ENCODE results near the gene ZNF865.

- TF ChIP-seq EZH2 (IDR thresholded peaks at IDR 0.05; ENCODE audit: low read length) (no peak), CTCF (optimal IDR thresholded peaks at IDR 0.05 in 1 of 3, IDR thresholded peaks at IDR 0.05 in 1 of 3, conservative IDR thresholded peaks at IDR 0.05 in 1 of 3; ENCODE audit: extremely low read depth in 1 of 3, insufficient read depth in 2 of 3, low read length in 3 of 3) (no peak)
These were observed 38.6 kb upstream of the ZNF865 start for GRCh38 chr19:55566823-55567222.
